HG03558 (cell line): ENCODE results near the gene COL1A1.

Source experiments
- ATAC-seq: cut with Tn5 transposase; IDR thresholded peaks from one replicate; pipeline ENCODE4 v1.9.1; 2021; ENCODE audit warnings: moderate number of reproducible peaks; ENCODE audit not compliant: unreplicated experiment; ENCODE audit errors: extremely low read depth

COL1A1 gene

GRCh38 chr17:50175035-50175807 lies 26.2 kb downstream of the COL1A1 start:
- ATAC-seq, result no peak

- ATAC-seq, result no peak
Measured at GRCh38 chr17:50174444-50174843, 27.0 kb downstream of the COL1A1 start.

DNA sequence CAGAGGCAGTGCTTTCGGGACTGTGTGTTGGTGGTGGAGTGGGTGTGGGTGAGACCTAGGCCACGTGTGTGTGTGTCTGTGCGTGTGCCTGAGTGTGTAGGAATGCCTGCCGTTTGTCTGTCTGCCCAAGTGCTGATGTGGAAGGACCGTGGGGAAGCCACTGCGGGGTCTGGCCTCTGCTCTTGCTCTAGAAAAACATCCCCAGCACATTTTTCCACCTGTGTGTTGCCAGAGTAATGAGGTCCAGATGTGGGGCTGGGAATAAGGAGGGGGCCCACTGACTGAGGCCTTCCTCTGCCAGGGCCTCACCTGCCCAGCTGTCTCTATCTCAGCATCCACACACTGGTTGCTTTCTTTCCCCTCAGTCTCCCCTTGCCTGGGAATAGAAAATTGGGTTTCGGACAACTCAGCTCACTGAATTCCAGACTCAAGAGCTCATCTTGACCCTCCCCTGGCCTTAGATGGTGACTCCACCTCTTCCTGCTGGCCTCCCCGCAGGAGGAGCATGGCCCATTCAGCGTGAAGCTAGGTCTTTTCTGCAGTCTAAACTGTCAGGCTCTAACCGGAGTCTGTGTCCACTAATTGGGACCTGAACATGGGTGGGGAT lies 28.0 kb downstream of the COL1A1 start:
- no peak for ATAC-seq

GRCh38 chr17:50172936-50173334 lies 28.5 kb downstream of the COL1A1 start:
- ATAC-seq, result no peak

DNA sequence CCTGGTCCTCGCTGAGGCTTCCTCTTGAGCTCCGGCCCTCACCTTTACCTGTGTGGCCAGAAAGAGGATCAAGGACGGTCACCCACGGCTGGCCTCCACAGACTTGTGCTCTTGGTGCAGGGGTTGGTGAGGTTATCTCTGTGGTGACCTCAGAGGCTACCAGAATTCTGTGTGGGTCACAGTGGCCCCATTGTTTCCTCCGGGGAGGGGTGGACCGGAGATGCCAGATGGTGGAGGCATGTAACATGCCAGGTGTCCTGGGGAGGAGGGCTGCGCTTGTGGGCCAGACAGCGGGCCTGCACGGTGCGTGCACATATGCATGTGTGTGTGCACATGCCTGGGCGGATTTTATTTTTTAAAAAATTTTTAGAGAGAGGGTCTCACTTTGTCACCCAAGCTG lies 29.3 kb downstream of the COL1A1 start:
- ATAC-seq, result no peak

- no peak for ATAC-seq
Measured at GRCh38 chr17:50171371-50172071, 29.9 kb downstream of the COL1A1 start.

- no peak for ATAC-seq
Measured at GRCh38 chr17:50170662-50171370, 30.6 kb downstream of the COL1A1 start.

- no peak for ATAC-seq
Measured at GRCh38 chr17:50169881-50170459, 31.5 kb downstream of the COL1A1 start.

DNA sequence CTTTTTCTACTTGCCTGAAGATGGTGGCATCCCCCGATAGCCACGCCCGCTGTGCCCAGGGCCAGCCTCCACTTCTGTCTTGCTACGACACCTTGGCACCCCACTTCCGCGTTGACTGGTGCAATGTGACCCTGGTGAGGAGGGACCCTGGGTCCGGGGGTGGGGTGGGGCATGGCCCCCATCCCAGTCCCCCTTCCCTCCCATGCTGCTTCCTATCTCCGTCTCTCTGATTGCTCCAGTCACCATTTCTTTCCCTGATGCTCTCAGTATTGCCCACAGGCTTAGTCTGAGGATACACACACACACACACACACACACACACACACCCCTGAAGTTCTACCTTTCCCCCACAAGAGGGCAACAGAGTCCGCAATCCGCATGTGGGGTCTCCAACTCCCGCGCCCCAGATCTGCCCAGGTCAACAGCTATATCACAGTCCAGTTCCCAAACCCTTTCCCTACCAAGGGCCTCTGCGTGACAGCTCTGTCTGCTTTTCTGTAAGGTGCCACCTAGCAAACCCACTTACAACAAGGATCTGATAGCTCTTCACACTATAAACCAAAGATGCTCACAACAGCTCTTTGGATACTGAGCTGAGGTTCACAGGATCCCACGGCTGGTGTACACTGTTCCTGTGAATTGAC lies 32.2 kb downstream of the COL1A1 start:
- ATAC-seq, result no peak

GRCh38 chr17:50168319-50168718 lies 33.1 kb downstream of the COL1A1 start:
- ATAC-seq, result no peak

DNA sequence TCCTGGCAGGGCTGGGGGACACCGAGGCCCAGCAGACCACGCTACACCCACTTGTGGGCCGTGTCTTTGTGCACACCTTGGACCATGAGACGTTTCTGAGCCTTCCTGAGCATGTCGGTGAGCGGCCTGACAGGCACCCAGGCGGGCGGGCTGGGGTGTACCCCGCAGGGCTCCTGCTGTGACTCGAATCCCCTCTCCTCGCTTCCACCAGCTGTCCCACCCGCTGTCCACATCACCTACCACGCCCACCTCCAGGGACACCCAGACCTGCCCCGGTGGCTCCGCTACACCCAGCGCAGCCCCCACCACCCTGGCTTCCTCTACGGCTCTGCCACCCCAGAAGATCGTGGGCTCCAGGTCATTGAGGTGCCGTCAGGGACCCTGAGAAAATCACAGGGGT lies 34.1 kb downstream of the COL1A1 start:
- ATAC-seq, result no peak

DNA sequence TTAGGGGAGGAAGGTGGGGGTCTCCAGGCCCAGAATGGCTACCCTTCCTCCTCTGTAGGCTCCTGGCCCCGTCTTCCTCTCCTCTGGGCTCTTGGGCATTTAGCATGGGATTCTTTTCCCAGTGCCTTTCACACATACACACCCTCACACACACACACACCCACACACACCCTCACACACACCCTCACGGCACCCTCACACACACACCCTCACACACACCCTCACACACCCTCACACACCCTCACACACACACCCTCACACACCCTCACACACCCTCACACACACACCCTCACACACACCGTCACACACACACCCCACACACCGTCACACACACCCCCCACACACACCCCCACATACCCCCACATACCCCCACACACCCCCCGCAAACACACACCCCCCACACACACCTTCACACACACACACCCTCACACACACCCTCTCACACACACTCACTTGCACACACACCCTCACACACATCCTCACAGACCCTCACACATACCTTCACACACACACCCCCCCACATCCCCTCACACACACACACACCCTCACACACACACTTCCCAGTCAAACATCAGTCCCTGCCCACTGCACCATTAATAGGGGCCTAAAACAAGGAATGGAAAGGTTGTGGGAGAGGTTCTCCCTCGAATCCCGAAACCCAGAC lies 34.8 kb downstream of the COL1A1 start:
- ATAC-seq, result no peak

- no peak for ATAC-seq
Measured at GRCh38 chr17:50165867-50166517, 35.4 kb downstream of the COL1A1 start, which contains the start of gene SGCA. Gene SGCA (plus strand): TSS chr17:50166005. CDS start chr17:50166041, 36 bp downstream.

DNA sequence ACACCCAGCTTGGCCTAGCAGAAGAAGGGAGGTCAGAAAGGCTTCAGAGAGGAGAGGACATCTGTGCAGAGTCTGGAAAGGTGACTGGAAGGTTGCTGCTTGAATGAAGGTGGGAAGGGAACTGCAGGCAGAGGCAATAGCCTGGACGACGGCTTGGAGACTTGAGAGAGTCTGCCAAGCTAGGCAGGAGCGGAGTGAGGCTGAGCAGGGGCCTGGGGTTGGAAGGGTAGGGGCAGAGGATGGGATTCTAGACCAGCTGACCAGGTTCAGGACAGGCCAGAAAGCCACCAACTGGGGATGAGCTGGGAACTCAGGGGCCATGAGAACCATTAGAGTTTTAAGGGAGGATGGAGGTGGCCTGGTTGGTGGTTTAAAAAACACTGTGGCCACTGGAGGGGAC lies 36.0 kb downstream of the COL1A1 start:
- no peak for ATAC-seq

DNA sequence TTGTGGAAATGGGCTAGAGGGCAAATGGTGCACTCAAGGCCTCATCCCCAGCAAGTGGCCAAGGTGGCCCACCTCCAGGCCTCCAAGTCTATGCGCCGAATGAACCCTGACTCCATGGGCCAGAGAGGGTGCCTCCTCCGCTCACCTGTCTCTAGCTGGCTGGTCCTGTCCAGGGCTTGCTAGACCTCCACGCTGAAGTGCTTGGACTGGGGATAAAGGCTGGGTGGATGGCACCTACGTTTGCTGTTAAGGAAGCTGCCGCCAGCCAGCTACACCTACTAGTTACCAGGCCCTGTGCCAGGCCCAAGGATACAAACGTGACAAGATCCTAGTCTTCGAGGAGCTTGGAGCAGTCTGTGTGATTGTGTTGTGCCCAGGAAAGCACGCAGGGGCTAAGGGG lies 36.4 kb downstream of the COL1A1 start:
- ATAC-seq, result no peak

DNA sequence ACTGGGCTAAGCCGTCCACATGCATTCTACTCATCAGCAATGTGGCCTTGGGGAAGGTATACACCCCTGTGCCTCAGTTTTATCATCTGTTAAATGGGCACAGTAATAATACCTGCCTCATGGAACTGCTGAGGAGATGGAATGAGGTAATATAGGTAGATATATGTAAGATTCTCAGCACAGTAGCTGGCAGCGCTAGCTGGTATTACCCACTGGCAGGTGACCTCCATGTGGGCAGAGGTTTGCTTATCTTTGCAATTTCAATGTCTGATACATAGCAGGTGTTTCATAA lies 36.8 kb downstream of the COL1A1 start:
- no peak for ATAC-seq

- no peak for ATAC-seq
Measured at GRCh38 chr17:50163843-50164696, 37.4 kb downstream of the COL1A1 start.
